Endodermal cell (in vitro differentiated cells): ENCODE data around the gene UROD. TPM values are rescaled to one million over a fixed set of nuclear protein-coding genes. Genes with fewer than 3 reads are reported as not detected.

Experiments
- DNase-seq: peaks from one replicate; pipeline ENCODE4 v3.0.0-alpha.2; 2017
- H3K27ac ChIP-seq: 2 replicates; pipeline ENCODE4 v1.5.1; 2013; ENCODE audit warnings: mild to moderate bottlenecking, low read depth, low read length, moderate library complexity
- H3K27me3 ChIP-seq: 2 replicates; pipeline ENCODE4 v1.6.1; 2013; ENCODE audit warnings: mild to moderate bottlenecking, low read length, moderate library complexity; ENCODE audit not compliant: insufficient read depth, control insufficient read depth, poor library complexity, severe bottlenecking
- H3K36me3 ChIP-seq: 2 replicates; pipeline ENCODE4 v1.7.0; 2013; ENCODE audit warnings: mild to moderate bottlenecking, low read length, moderate library complexity; ENCODE audit not compliant: control insufficient read depth, insufficient read depth
- H3K4me1 ChIP-seq: one replicate; pipeline ENCODE4 v1.7.0; 2013; ENCODE audit warnings: low read length; ENCODE audit not compliant: control insufficient read depth, insufficient read depth
- H3K4me3 ChIP-seq: 2 replicates; pipeline ENCODE4 v1.5.1; 2013; ENCODE audit warnings: mild to moderate bottlenecking, low read length, moderate library complexity
- H3K9ac ChIP-seq: 2 replicates; pipeline ENCODE4 v1.6.1; 2013; ENCODE audit warnings: mild to moderate bottlenecking, low read length, moderate library complexity; ENCODE audit not compliant: poor library complexity, severe bottlenecking; ENCODE audit errors: extremely low read depth
- H3K9me3 ChIP-seq: 2 replicates; pipeline ENCODE4 v1.6.1; 2013; ENCODE audit warnings: mild to moderate bottlenecking, low read length, moderate library complexity; ENCODE audit not compliant: control insufficient read depth
- H3K27ac Mint-ChIP-seq: 2 replicates; pipeline ENCODE4 v1.8.0; 2020; ENCODE audit warnings: mixed read lengths
- H3K27me3 Mint-ChIP-seq: 2 replicates; pipeline ENCODE4 v1.8.0; 2021; ENCODE audit warnings: mild to moderate bottlenecking, mixed read lengths; ENCODE audit not compliant: insufficient read depth
- H3K36me3 Mint-ChIP-seq: 2 replicates; pipeline ENCODE4 v1.8.0; 2020; ENCODE audit warnings: low read depth, mixed read lengths
- H3K4me1 Mint-ChIP-seq: 2 replicates; pipeline ENCODE4 v1.8.0; 2020; ENCODE audit warnings: mixed read lengths
- H3K4me3 Mint-ChIP-seq: 2 replicates; pipeline ENCODE4 v1.8.0; 2020; ENCODE audit warnings: mild to moderate bottlenecking, moderate library complexity, mixed read lengths
- H3K9me3 Mint-ChIP-seq: 2 replicates; pipeline ENCODE4 v1.8.0; 2020; ENCODE audit warnings: mild to moderate bottlenecking, mixed read lengths
- WGBS, 2 experiments: methylation state at CpG; one replicate each; pipeline versions ENCODE4 v1.1.5 to v1.1.7; 2013; ENCODE audit warnings: missing lambda C conversion rate in 2 of 2, mixed read lengths in 1 of 2; ENCODE audit not compliant: insufficient coverage in 1 of 2, insufficient read length in 1 of 2; 5-methylcytosine and 5-hydroxymethylcytosine counted together
- total RNA-seq, 2 donors: library from RNA; stranded (reverse); fragmentation: NEBNext Ultra II Directional in 1 of 2; extraction: Animal tissue kit (Norgen Biotek cat#: 25700) in 1 of 2; gene quantifications; 2 replicates in 1 of 2; 3 replicates in 1 of 2; pipeline ENCODE4 v1.2.1, GENCODE V29; 2021
- TF ChIP-seq, protein P1 (sequence below): fragments of 200-600 bp; sonication (generic); conservative IDR thresholded peaks from 2 replicates; pipeline ENCODE4 v1.5.0; 2021; ENCODE audit warnings: antibody characterized with exemption, mild to moderate bottlenecking

UROD gene
- total RNA-seq, 2 donors from 2014 or later = 86.8 to 107 TPM

DNA sequence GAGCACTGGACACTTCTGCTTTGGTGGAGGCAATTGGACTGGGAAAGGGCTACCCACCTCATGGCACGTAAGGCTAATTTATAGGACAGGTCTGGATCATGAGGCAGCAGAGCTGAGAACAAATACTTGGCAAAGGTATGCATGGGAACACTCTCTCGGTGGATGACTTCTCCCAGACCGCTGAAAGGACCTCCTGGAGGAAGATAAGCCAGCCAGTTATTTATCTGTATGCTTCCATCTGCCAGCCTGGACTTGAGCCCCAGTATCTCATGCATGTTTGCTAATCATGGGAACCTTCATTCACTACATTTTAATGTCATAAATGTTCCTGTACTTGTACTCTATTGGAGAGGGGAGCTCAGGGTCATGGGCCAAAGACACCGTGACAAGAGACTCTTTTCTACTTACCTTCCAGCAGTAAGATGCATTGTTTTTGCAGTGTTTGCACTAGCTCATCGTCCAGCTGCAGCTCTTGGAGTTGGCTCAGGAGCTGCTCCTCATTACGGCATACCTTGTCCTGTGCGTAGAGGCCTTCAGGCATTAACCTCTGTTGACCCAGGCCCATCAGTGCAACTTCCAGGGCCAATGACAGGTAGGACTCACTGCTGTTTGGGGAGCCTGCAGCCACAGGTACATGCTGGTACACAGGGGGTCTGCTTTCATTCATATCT, 23.7 kb downstream of the UROD start:
- Mint-ChIP-seq H3K27ac (no peak overlapping the region), H3K27me3 (no peaks in the 10 kb centered on the region), H3K9me3 (no peaks in the 10 kb centered on the region), H3K4me1 (no peaks in the 10 kb centered on the region), H3K36me3 (peaks cover 34% of the 10 kb centered on the region), H3K4me3 (no peak overlapping the region)
- TF ChIP-seq, protein P1, sequence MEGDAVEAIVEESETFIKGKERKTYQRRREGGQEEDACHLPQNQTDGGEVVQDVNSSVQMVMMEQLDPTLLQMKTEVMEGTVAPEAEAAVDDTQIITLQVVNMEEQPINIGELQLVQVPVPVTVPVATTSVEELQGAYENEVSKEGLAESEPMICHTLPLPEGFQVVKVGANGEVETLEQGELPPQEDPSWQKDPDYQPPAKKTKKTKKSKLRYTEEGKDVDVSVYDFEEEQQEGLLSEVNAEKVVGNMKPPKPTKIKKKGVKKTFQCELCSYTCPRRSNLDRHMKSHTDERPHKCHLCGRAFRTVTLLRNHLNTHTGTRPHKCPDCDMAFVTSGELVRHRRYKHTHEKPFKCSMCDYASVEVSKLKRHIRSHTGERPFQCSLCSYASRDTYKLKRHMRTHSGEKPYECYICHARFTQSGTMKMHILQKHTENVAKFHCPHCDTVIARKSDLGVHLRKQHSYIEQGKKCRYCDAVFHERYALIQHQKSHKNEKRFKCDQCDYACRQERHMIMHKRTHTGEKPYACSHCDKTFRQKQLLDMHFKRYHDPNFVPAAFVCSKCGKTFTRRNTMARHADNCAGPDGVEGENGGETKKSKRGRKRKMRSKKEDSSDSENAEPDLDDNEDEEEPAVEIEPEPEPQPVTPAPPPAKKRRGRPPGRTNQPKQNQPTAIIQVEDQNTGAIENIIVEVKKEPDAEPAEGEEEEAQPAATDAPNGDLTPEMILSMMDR = no peak
- Histone ChIP-seq H3K36me3 (peaks cover 45% of the 10 kb centered on the region), H3K27ac (no peak overlapping the region), H3K9me3 (no peaks in the 10 kb centered on the region), H3K9ac (no peak overlapping the region), H3K4me1 (no peaks in the 10 kb centered on the region), H3K4me3 (no peak overlapping the region), H3K27me3 (no peaks in the 10 kb centered on the region)
- 91 to 92% methylated on average over 7 of the region's 7 CpGs for WGBS, 2 experiments
- DNase-seq = no peak

DNA sequence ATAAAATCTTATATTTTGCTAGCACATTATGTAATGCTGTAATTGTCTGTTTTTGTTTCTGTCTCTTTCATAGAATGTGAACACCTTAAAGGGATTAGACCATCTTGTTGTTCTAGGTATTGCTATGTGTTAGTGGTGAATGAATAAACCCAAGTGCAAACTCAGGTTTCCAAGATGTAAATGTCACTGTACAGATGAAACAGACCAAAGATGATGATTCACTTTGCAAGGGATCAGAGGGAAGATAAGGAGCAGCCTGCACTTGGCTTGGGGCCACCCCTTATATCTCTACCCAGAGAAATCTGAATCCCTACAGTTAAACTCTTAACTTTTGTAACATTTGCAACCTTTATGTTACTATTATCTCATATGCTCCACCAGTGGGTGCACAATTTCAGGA, 25.4 kb downstream of the UROD start:
- TF ChIP-seq, protein P1 = no peak
- H3K4me1 Mint-ChIP-seq = peaks cover 3% of the 10 kb centered on the region
- H3K27ac Mint-ChIP-seq = no peak overlapping the region

DNA sequence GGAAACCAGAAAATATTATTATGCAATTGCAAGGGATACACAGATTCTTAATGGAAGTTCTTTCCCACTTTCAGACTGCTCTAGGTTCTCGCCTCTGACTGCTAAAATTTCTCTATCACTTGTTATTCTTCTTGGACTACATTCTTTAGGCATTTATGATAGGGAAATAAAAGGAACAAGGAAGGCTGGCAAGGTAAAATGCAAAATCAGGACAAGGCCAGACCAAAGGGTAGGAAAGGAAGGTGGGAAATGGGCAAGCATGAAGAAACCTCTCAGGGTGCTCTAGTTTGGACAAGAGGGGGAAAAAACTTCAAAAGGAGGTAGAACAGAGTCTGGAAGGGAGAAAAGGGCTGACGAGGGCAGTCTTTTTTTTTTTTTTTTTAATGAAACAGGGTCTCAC, 26.2 kb downstream of the UROD start:
- WGBS, 2 experiments = 77% methylated on average over 1 of the region's 2 CpGs; no CpG with 5 or more reads in 1 of the 2 experiments
- Histone ChIP-seq H3K4me1 (peaks cover 8% of the 10 kb centered on the region), H3K9me3 (no peaks in the 10 kb centered on the region), H3K27ac (no peak overlapping the region), H3K4me3 (no peak overlapping the region), H3K36me3 (peaks cover 46% of the 10 kb centered on the region), H3K27me3 (no peaks in the 10 kb centered on the region), H3K9ac (no peak overlapping the region)
- H3K9me3 Mint-ChIP-seq = no peaks in the 10 kb centered on the region
- DNase-seq = no peak
- TF ChIP-seq, protein P1 = no peak
- no peak overlapping the region for H3K4me3 Mint-ChIP-seq
- peaks cover 5% of the 10 kb centered on the region for H3K4me1 Mint-ChIP-seq
- H3K36me3 Mint-ChIP-seq = peaks cover 26% of the 10 kb centered on the region
- H3K27ac Mint-ChIP-seq = no peak overlapping the region
- H3K27me3 Mint-ChIP-seq = no peaks in the 10 kb centered on the region

More for the DNA sequence above, 25.4 kb downstream of the UROD start:
- peaks cover 49% of the 10 kb centered on the region for H3K36me3 ChIP-seq
- H3K9me3 ChIP-seq = no peaks in the 10 kb centered on the region
- no peaks in the 10 kb centered on the region for H3K9me3 Mint-ChIP-seq
- H3K27me3 Mint-ChIP-seq = no peaks in the 10 kb centered on the region
- DNase-seq = no peak
- H3K4me3 Mint-ChIP-seq = no peak overlapping the region
- H3K4me1 ChIP-seq = peaks cover under 1% of the 10 kb centered on the region
- H3K27ac ChIP-seq = no peak overlapping the region
- H3K4me3 ChIP-seq = no peak overlapping the region
- H3K9ac ChIP-seq = no peak overlapping the region
- peaks cover 31% of the 10 kb centered on the region for H3K36me3 Mint-ChIP-seq
- H3K27me3 ChIP-seq = no peaks in the 10 kb centered on the region
